SU-DHL-6 (cell line): ENCODE measurements around the gene CD36.

Experiments used
- CTCF ChIP-seq: fragments of 200-600 bp; sonication (generic); IDR thresholded peaks from one replicate; pipeline ENCODE4 v1.5.1; 2017; ENCODE audit warnings: antibody characterized with exemption, mild to moderate bottlenecking, low read length, moderate library complexity; ENCODE audit not compliant: insufficient read depth, poor library complexity, severe bottlenecking
- EZH2phosphoT487 ChIP-seq: fragments of 200-600 bp; sonication (generic), shearing (Covaris generic); conservative IDR thresholded peaks from 2 replicates; pipeline ENCODE4 v1.6.1; 2018; ENCODE audit warnings: mild to moderate bottlenecking, antibody characterized with exemption, low read length, moderate library complexity, mixed read lengths

GRCh38 chr7:80656029-80656428, 17.6 kb downstream of the CD36 start:
- TF ChIP-seq CTCF: no peak
- TF ChIP-seq EZH2phosphoT487: no peak
